ENCODE data around the gene MEIOSIN. TPM values are rescaled to one million over a fixed set of nuclear protein-coding genes. Genes with fewer than 3 reads are reported as not detected.
A peak's percentile ranks its signal among the peaks of the same experiment; 100 is the strongest.

MEIOSIN gene
- total RNA-seq, 2 experiments from 2014 or later, result not detected

DNA sequence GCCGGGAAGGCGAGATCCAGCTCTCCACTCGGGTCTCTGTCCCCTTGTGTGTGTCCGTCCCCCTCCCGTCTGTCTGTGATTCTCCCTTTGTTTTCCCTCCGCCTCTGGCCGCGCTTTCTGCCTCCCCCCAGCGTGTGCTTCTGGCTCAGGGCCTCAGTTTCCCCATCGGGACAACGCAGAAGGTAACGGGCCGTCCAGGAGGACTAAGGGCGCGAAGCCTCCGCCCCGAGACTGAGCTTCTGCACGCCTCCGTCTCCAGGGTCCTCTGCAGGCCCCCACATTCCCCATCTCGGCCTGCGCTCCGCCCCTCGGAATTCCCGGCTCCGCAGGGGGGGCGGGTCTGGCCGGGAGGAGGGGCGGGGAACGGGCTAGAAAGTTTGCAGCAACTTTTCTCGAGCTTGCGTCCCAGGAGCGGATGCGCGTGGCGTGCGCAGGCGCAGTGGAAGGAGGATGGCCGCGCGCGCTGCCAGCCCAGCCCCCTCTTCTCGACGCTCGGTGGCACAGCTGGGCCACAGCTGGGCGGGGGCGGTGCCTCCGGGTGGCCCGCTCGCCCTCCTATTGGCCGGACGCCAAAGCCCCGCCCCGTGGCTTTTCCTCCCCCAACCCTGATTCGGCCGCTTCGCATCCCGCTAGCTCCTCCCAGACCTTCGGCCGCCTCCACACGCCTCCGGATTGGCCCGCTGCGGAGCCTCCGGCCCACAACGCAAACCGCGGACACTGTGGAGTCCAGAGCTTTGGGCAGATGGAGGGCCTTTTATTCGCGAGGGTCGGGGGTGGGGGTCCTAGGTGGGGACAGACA, 35.9 kb downstream of the MEIOSIN start, which contains the start of gene SIX5:
Gene SIX5, minus strand, starts transcription at position 269 of the 799 bp plus-strand sequence. CDS start 408 bp downstream, outside the sequence.
- CTCF ChIA-PET (ENCODE audit: unreplicated experiment), result interaction anchor here (0.6 to 1.3 kb wide), 5 partner anchors 10 to 435 kb away, joined by 3 to 5 read pairs (median 3); no protein-coding TSS in a partner anchor
- Histone ChIP-seq H3K4me2 (ENCODE audit: low read length) (peak within 1 kb of the TSS; percentile 100), H3K79me2 (ENCODE audit: insufficient read depth, low read depth, low read length) (no peaks in the 10 kb centered on the region), H3K4me1 (ENCODE audit: insufficient read depth, low read length, poor library complexity, severe bottlenecking) (peaks cover 33% of the 10 kb centered on the region), H3K9me3 (ENCODE audit: low read length) (no peaks in the 10 kb centered on the region), H4K20me1 (ENCODE audit: insufficient read depth, low read length) (no peaks in the 10 kb centered on the region), H3K36me3 (ENCODE audit: insufficient read depth, low read length) (no peaks in the 10 kb centered on the region), H3K9me2 (ENCODE audit: insufficient read depth, low read length) (no peaks in the 10 kb centered on the region), H3K27ac (ENCODE audit: low read depth, low read length, poor library complexity, severe bottlenecking) (peak within 1 kb of the TSS; percentile 71), H2AFZ (ENCODE audit: low read length) (peak within 1 kb of the TSS; percentile 87), H3K4me3 (ENCODE audit: low read depth, low read length, poor library complexity, severe bottlenecking) (peak within 1 kb of the TSS; percentile 93)
- intact Hi-C loops (cut with micrococcal nuclease; ENCODE audit: unreplicated experiment), result loop anchor here (1.0 kb wide), 1 partner anchor 63 kb away; no protein-coding TSS in a partner anchor
- TF ChIP-seq EZH2phosphoT487 (IDR thresholded peaks at IDR 0.05; ENCODE audit: borderline replicate concordance, low read depth, low read length), result no peak
- TF ChIP-seq, protein P1, sequence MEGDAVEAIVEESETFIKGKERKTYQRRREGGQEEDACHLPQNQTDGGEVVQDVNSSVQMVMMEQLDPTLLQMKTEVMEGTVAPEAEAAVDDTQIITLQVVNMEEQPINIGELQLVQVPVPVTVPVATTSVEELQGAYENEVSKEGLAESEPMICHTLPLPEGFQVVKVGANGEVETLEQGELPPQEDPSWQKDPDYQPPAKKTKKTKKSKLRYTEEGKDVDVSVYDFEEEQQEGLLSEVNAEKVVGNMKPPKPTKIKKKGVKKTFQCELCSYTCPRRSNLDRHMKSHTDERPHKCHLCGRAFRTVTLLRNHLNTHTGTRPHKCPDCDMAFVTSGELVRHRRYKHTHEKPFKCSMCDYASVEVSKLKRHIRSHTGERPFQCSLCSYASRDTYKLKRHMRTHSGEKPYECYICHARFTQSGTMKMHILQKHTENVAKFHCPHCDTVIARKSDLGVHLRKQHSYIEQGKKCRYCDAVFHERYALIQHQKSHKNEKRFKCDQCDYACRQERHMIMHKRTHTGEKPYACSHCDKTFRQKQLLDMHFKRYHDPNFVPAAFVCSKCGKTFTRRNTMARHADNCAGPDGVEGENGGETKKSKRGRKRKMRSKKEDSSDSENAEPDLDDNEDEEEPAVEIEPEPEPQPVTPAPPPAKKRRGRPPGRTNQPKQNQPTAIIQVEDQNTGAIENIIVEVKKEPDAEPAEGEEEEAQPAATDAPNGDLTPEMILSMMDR (conservative IDR thresholded peaks at IDR 0.05; ENCODE audit: low read length), result no peak
- DNase-seq (ENCODE audit: low spot score), result peak; percentile 99
- POLR2A ChIA-PET, result interaction anchor here (0.5 to 1.3 kb wide), 8 partner anchors 34 to 206 kb away, joined by 3 to 4 read pairs (median 3); partner anchors contain the start of gene SYMPK
- no TSS peak for BruUV-seq (replicated peaks)

DNA sequence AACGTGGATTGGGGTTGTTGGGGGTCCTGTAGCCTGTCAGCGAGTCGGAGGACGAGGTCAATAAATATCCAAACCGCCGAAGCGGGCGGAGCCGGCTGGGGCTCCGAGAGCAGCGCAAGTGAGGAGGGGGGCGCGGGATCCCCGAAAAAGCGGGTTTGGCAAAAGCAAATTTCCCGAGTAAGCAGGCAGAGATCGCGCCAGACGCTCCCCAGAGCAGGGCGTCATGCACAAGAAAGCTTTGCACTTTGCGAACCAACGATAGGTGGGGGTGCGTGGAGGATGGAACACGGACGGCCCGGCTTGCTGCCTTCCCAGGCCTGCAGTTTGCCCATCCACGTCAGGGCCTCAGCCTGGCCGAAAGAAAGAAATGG, 36.6 kb downstream of the MEIOSIN start:
- H3K4me1 ChIP-seq (ENCODE audit: insufficient read depth, low read length, poor library complexity, severe bottlenecking), result peaks cover 33% of the 10 kb centered on the region
- no peaks in the 10 kb centered on the region for H3K9me2 ChIP-seq (ENCODE audit: insufficient read depth, low read length)
- no peaks in the 10 kb centered on the region for H3K36me3 ChIP-seq (ENCODE audit: insufficient read depth, low read length)
- intact Hi-C loops (cut with micrococcal nuclease; ENCODE audit: unreplicated experiment), result loop anchor here (1.0 to 5.0 kb wide), 4 partner anchors 9 to 78 kb away; partner anchors contain the start of genes QPCTL and SNRPD2
- POLR2A ChIA-PET, result interaction anchor here (0.7 to 1.3 kb wide), 5 partner anchors 49 to 194 kb away, joined by 3 to 4 read pairs (median 4); partner anchors contain the start of gene SYMPK
- peak overlapping the region; percentile 71 for H3K4me3 ChIP-seq (ENCODE audit: low read depth, low read length, poor library complexity, severe bottlenecking)
- peak overlapping the region; percentile 17; the same call in 1 of the 2 replicates for H2AFZ ChIP-seq (ENCODE audit: low read length)
- H3K4me2 ChIP-seq (ENCODE audit: low read length), result peak overlapping the region; percentile 91
- H3K27ac ChIP-seq (ENCODE audit: low read depth, low read length, poor library complexity, severe bottlenecking), result peak overlapping the region; percentile 71
- H3K79me2 ChIP-seq (ENCODE audit: insufficient read depth, low read depth, low read length), result no peaks in the 10 kb centered on the region
- no TSS peak for BruUV-seq (replicated peaks)
- TF ChIP-seq, protein P1 (conservative IDR thresholded peaks at IDR 0.05; ENCODE audit: low read length), result no peak
- TF ChIP-seq EZH2phosphoT487 (IDR thresholded peaks at IDR 0.05; ENCODE audit: borderline replicate concordance, low read depth, low read length), result no peak
- H4K20me1 ChIP-seq (ENCODE audit: insufficient read depth, low read length), result no peaks in the 10 kb centered on the region
- peak; percentile 70 for DNase-seq (ENCODE audit: low spot score)
- H3K9me3 ChIP-seq (ENCODE audit: low read length), result no peaks in the 10 kb centered on the region
- CTCF ChIA-PET (ENCODE audit: unreplicated experiment), result interaction anchor here (0.6 to 1.3 kb wide), 4 partner anchors 30 to 434 kb away, joined by 3 to 5 read pairs (median 4); no protein-coding TSS in a partner anchor

All from OCI-LY7 (cell line).